Liver (tissue), 3 donors: ENCODE data around the gene GPR68.

ENCODE experiments used
- ATF3 ChIP-seq: IDR thresholded peaks from 2 replicates; pipeline ENCODE4 v1.6.1; 2016; ENCODE audit warnings: antibody characterized with exemption
- CTCF ChIP-seq: fragments of 150-350 bp; IDR thresholded peaks from 2 replicates; pipeline ENCODE4 v1.5.1; 2017; ENCODE audit warnings: improper control_type of control experiment, low read depth, low read length; ENCODE audit not compliant: missing input control
- RAD21 ChIP-seq, 2 donors: IDR thresholded peaks; 2 replicates each; pipeline ENCODE4 v1.6.1; 2016; ENCODE audit warnings: antibody characterized with exemption in 2 of 2, mild to moderate bottlenecking in 2 of 2
- REST ChIP-seq: IDR thresholded peaks from 2 replicates; pipeline ENCODE4 v1.6.1; 2016; ENCODE audit warnings: antibody characterized with exemption, mild to moderate bottlenecking
- SP1 ChIP-seq: IDR thresholded peaks from 2 replicates; pipeline ENCODE4 v1.6.1; 2018; ENCODE audit warnings: antibody characterized with exemption, mild to moderate bottlenecking
- YY1 ChIP-seq: IDR thresholded peaks from 2 replicates; pipeline ENCODE4 v1.6.1; 2016; ENCODE audit warnings: antibody characterized with exemption, mild to moderate bottlenecking
- donor health status: healthy.
- donor health status: healthy.

GRCh38 chr14:91245029-91245428 is 525 bp upstream of the GPR68 start:
- TF ChIP-seq CTCF (no peak), YY1 (no peak), SP1 (no peak), ATF3 (no peak), RAD21 (IDR thresholded peaks at IDR 0.05) (no peak), REST (no peak)
